Inflammatory macrophage treated with lipopolysaccharide for 4 hours (primary cell): ENCODE measurements around the gene TMPRSS11D.

Source experiments
- DNase-seq: peaks from one replicate; pipeline ENCODE4 v3.0.0-alpha.2; 2020

The TMPRSS11D gene, protein sequence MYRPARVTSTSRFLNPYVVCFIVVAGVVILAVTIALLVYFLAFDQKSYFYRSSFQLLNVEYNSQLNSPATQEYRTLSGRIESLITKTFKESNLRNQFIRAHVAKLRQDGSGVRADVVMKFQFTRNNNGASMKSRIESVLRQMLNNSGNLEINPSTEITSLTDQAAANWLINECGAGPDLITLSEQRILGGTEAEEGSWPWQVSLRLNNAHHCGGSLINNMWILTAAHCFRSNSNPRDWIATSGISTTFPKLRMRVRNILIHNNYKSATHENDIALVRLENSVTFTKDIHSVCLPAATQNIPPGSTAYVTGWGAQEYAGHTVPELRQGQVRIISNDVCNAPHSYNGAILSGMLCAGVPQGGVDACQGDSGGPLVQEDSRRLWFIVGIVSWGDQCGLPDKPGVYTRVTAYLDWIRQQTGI

DNA sequence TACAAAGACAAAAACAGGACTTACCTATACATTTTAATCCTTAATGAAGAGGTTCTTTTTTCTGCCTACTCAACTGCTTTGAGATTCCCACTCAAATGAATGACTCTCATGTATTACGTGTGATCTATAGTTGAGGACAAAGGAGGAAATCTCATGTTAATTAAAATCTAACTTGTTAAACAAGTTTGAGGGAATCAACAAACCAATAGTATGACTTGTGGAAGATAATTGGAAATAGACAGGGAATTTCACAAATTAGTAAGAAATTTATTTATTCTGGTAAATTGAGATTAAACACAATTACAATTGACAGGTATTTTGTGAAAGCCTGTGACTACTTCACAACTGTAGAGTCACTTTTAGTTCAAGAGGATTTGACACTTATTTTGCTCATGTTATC lies at the start of gene TMPRSS11D:
Gene TMPRSS11D, minus strand, starts transcription at position 101 of the 400 bp plus-strand sequence. Its CDS starts 69 bp downstream, at position 32.
- no peak for DNase-seq

- DNase-seq, result no peak
Measured at GRCh38 chr4:67933038-67933437, 49.2 kb upstream of the TMPRSS11D start.

DNA sequence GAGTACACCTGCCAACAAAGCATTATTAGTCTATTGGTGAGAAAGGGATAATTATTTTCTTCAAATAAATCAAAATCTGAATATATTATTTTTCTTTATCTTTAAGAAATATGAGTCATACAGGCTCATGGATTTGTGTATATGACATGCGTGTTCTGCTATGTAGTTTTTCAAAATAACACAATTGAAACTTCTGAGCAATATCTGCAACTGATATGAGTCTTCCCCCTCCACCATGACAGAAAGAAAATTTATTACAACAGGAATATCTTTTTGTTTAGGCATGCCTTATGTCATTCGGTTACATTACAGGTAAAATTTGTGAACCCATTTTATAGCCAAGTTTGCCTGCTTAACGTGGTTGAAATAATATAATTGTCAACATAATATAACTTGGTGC lies 47.5 kb upstream of the TMPRSS11D start:
- DNase-seq, result no peak

GRCh38 chr4:67929426-67929825 lies 45.6 kb upstream of the TMPRSS11D start:
- DNase-seq, result no peak

DNA sequence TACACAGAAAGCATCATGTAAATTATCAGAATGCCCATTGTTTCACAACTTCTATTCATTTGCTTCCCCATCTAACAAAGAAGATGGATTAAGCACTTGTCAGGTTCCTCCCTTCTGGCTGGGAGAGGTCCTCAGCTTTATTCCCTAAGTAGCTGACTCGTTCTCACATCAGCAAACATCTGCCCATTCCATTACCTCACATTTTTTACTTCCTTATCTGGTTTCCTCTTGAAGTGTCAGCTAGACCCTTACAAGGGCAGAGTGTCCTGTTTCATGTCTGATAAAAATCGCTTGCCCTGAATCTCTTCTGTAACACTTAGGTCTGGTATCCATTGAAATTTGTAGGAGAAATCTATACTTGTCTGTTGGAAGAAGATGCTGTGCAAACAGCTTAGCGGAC lies 44.7 kb upstream of the TMPRSS11D start:
- DNase-seq, result peak; percentile 25

DNA sequence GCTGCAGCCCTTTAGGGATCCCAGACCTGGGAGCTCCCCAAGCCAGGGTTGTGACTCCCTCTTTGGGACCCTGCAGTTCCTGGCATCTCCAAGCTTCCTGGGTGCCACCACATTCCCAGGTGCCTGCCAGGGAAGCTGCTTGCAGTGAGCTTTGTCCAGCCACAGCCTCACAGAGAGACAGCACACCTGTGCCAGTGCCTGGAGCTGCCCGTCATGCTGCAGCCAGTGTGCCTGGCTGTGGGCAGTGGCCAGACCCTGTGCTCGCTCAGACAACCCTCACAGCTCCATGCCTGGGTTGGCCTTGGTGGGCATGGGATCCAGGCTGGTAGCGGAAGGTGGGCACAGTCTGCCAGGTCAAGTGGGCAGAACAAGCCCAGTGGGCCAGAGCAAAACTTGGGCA lies 43.4 kb upstream of the TMPRSS11D start:
- no peak for DNase-seq

DNA sequence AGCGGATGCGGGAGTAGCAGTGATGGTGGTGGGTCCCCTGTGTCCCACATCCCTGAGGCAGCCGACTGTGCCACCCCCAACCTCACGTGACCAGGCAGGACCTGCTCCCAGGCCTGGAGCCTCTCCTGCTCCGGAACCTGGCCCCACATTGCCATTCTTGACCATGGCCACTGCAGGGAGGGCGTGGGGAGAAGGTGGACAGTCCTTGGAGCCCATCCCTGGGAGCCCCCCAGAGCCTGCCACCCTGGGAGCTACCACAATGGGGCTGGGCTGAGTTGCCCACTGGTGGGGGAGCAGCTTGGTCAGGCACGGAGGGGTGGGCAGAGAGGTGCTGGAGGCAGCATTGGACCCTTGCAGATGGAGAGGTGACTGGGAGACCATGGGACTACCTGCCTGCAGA lies 42.7 kb upstream of the TMPRSS11D start:
- no peak for DNase-seq

- no peak for DNase-seq
Measured at GRCh38 chr4:67922697-67923096, 38.9 kb upstream of the TMPRSS11D start.

DNA sequence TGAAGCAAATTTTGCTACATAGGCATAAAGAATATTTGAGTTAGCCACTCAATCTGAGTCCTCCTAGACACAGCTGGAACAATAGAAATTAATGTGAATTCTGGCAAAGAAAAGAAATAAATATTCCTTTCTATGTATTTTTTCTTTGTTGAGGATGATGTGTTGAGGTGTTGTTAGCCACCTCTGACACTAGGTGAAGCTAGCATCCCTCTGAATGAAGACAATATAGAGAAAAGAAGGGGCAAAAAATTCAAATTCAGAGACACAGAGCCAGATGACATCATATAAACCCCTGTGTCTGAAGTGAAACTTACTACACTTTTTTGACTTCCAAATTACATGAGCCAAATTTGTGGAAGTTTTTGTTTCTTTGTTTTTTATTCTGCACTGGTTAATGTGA lies 34.6 kb upstream of the TMPRSS11D start:
- no peak for DNase-seq

DNA sequence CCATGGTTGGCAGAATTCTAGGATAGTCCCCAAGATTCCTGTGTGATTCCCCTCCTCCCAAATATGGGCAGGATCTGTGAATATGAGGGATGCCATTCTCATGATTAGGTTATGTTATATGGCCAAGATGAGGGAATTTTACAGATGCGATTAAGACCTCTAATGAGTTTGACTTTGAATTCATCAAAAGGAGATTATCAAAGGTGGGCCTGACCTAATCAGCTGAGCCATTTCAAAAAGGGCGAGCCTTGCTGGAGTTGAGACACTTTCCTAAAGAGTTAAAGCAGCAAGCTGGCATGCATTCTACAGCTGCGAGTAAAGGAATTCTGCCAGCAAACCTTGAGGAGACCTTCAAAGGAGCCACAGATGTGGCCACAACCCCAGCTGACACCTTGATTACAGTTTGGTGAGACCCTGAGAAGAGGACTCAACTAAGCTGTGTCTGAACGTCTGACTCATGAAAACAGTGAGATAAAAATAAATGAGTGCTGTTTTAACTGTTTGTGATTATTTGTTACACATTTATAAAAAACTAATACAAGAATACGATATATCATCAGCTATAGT lies 31.7 kb upstream of the TMPRSS11D start:
- no peak for DNase-seq

GRCh38 chr4:67912080-67912479 lies 28.3 kb upstream of the TMPRSS11D start:
- no peak for DNase-seq

DNA sequence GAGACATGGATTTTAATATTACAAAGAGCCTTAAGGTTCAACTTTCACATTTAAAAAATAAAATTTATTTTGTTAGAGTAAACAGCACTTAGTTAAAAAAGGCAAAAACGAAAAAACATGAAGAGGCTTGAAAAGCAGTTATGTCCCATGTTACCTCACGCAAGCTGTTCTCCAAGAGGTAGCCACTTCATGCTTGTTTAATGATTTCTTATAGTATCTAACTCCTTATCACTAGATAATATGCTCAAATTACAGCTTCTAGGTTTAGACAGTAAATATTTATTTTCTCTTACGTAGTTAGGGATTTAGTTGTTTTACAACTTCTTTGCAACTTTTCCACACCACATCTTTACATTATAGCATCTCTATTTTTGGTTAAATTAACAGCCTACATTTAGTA lies 27.8 kb upstream of the TMPRSS11D start:
- no peak for DNase-seq

DNA sequence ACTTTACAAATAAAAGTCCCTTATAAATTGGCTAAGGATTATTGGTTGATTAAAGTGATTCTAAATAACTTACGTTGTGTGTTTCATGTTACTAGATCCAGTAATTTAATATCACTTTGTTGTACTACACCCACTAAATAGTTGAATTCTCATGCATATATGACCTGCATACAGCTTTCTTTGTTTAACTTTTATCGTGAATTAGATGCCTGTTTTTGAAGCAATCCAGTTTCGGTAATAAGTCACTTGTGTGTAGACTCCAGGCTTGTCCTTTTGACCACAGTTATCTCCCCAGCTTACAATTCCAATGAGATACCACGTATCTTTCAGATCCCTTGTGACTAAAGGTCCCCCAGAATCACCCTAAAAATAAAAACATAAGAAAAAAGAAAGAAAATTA lies 27.3 kb upstream of the TMPRSS11D start:
- no peak for DNase-seq

DNA sequence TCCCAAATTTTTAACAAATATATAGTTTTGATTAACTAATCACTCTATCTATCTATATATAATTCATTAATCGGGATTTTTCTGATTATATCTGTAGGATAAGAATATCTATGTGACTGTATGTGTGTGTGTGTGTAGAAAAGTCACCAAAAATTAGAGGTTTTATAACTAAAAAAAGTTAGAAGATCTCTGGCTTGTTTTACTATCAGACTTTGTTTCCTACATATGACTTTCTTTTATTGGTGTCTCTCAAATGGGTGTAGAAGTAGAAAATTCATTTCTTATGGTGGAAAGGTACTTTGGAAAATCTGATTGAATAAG lies 26.7 kb upstream of the TMPRSS11D start:
- no peak for DNase-seq

- DNase-seq, result peak; percentile 44
Measured at GRCh38 chr4:67909905-67910584, 26.2 kb upstream of the TMPRSS11D start.

DNA sequence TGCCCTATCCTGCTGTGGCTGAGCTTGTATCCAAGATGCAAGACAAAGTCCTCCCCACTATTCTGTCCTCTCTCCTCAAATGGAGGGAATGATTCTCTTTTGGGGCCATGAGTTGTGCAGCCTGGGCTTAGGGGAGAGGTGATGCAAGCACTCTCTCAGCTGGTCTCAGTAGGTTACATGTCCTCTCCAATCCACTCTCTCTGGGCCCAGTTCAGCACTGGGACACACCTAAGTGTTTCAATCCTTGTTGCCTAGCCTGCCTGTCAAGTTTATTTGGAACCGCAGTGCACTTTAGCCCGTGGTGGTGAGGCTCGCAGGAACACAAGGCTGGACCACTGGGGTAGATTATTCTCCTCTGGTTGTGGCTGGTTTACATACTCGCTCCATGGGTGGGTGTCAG lies 23.8 kb upstream of the TMPRSS11D start:
- DNase-seq, result no peak

GRCh38 chr4:67899096-67899495 lies 15.3 kb upstream of the TMPRSS11D start:
- peak; percentile 37 for DNase-seq

DNA sequence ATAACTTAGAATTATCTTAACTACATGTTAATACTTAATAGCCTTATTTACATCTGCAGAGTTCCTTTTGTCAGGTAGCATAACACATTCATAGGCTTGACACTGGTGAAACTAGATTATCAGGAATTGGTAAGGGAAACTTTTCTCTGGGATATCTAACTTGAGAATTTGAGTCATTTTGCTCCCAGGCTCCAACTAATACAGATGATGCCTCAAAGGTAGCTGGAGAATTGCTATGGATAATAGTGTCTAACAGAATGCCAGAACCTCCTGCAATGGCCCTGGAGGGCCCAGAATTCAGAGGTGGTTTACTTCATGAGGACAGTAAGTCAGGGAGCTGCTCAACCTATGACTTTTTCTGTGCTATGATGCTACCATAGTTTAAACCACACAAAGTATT lies 13.9 kb upstream of the TMPRSS11D start:
- no peak for DNase-seq

- no peak for DNase-seq
Measured at GRCh38 chr4:67896421-67897065, 12.7 kb upstream of the TMPRSS11D start.

DNA sequence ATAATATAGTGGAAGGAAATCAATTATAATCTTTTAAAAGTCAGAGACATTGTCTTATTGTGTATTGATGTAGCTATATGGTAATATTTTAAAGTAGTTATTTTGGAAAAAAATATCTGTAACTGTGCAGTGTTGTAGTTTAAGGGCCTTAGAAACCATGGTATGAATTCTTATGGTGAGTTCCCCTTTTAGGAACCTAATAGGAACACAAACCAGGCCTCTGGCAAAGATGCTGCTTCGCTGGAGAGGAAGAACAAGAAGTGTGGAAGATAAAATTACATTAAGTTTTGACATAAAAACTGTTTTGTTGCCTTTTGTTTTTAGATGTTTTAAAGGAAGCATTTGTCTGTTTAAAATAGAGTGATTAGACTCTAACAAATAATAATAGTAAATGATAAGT lies 10.9 kb upstream of the TMPRSS11D start:
- DNase-seq, result no peak

DNA sequence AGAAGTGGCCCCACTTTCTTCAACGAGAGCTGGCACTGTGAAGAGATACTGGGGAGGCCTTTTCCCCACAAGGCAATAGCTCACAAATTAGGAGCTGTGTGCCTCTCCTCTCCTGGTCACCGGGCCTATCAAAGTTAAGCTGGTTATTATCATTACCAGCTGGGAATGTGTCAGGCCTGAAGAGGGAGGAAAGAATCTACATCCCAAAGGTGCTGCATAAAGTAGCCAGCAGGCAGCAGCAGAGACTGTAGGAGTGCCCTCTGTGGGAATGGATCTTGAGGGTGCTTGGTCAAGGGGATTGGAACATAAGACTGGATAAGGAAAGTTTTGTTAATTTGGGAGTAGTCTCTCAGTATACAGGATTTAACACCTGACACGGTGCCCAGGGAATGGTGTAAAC lies 9.1 kb upstream of the TMPRSS11D start:
- DNase-seq, result no peak

GRCh38 chr4:67892253-67892652 lies 8.5 kb upstream of the TMPRSS11D start:
- no peak for DNase-seq

DNA sequence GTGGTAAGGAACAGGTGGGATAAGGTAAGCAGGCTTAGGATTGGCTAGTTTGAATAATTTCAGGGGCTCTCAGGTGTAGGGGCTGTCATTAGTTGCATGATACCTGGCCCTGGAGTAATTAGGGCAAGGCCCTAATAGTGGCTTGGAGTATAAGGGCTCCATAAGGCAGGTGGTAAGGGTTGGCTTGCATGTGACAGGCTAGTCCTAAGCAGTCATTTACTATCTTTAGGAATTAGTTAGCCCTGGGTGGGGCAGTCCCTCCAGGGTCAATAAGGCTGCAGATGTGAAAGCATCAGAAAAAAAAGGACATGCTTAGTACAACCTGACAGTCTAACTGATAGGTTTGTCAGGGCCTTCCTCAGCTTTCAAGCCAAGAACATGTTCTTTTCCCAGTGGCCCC lies 7.8 kb upstream of the TMPRSS11D start:
- DNase-seq, result no peak

DNA sequence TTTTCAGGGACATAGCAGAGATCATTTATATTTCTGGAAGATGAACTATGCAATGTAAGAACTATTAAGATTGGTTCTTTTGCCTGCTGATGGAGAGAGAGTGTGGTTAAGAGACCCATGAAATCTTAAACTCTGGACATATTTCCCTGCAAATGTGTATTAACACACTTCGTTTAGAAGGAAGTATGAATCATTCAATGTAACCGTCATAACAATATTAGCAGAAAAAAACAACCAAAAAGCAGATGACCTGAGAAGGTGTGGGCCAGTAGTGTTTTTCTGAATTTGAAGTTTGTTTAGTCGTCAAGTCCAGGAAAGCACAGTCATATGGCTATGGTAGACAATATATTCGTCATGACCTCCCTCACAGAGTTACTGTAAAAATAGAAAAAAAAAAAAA lies 2.5 kb upstream of the TMPRSS11D start:
- peak; percentile 40 for DNase-seq
